Stimulated activated naive CD8-positive, alpha-beta T cell treated with anti-CD3 and anti-CD28 coated beads, Interleukin-15, Interleukin-2, amounts not matched to agents 100 ng/mL and 50 ng/mL, for 24 hours (primary cell): ENCODE results near the gene RNF31.

Experiments used
- H3K27ac Mint-ChIP-seq: one replicate; pipeline ENCODE4 v1.8.0; 2021; ENCODE audit warnings: mild to moderate bottlenecking, mixed read lengths
- H3K27me3 Mint-ChIP-seq: one replicate; pipeline ENCODE4 v1.8.0; 2021; ENCODE audit warnings: mixed read lengths
- H3K36me3 Mint-ChIP-seq: one replicate; pipeline ENCODE4 v1.8.0; 2021; ENCODE audit warnings: low read depth, mixed read lengths
- H3K4me1 Mint-ChIP-seq: one replicate; pipeline ENCODE4 v1.8.0; 2021; ENCODE audit warnings: low read depth, mixed read lengths
- H3K4me3 Mint-ChIP-seq: one replicate; pipeline ENCODE4 v1.8.0; 2021; ENCODE audit warnings: mild to moderate bottlenecking, mixed read lengths
- H3K9me3 Mint-ChIP-seq: one replicate; pipeline ENCODE4 v1.8.0; 2021; ENCODE audit warnings: mixed read lengths

RNF31 gene

DNA sequence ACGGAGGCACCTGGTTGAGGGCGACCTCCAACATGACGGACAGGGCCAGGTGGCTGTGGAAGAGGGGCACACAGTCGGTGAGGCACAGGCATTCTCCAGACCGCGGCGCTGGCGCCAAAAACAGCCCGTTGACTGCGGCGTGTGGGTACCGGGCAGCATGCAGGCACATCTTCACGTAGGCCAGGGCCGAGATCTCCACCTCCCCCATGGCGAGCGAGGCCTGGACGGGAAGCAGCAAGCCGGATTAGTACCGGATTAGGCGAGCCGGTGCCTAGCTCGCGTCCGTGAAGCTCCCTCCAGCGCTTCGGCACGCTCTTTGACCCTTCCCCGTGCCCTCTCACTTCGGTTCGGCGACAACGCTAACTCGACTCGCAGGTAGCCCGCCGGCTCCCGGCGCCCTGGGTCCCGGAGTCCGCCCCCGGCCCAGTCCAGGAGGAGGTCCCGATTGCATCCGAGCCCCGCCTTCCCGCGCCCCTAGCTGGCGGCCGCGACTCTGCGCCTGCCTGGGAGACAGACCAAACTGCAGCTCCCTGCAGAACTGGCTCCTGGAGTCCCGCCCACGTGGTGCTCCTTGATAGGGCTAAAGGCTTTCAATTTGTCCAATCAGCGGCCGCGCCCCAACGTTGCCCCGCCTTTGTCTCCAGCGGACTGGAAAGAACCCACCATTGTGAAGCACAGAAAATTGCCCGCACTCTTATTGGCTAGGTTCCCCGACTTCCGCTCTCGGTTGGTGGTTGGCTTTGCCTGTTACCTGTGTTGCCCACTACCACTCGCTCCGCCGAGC is 6.0 kb upstream of the RNF31 start, which contains the start of gene EMC9:
EMC9 (minus strand) TSS at position 495 of the 784 bp plus-strand sequence; CDS start at position 208, 287 bp downstream.
- H3K27me3 Mint-ChIP-seq: no peaks in the 10 kb centered on the region
- H3K4me1 Mint-ChIP-seq: peaks cover 77% of the 10 kb centered on the region

DNA sequence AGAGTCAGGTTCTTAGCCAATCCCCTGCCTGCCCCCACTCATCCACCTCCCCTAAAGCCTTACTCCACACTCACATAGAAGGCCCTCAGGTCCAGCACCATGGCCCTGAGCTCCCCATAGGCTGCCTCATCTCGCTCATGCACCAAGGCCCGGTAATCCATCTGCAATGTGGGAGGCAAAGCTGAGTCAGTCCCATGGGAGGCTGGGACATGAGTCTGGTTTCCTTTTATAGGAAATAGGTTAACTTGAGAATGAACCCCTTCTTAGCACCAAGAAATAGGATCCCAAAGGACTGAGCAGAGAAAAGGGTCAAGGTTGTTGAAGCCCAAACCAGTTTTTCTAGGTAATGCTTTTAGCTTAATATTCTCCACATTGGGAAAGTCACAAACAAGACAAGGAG is 3.8 kb upstream of the RNF31 start:
- peaks cover 62% of the 10 kb centered on the region for H3K4me1 Mint-ChIP-seq
- H3K36me3 Mint-ChIP-seq: peaks cover 63% of the 10 kb centered on the region
- peak overlapping the region; percentile 53 for H3K4me3 Mint-ChIP-seq
- H3K27me3 Mint-ChIP-seq: no peaks in the 10 kb centered on the region
- H3K9me3 Mint-ChIP-seq: no peaks in the 10 kb centered on the region
- H3K27ac Mint-ChIP-seq: peak overlapping the region; percentile 62

More for the DNA sequence above, 6.0 kb upstream of the RNF31 start, which contains the start of gene EMC9:
- Mint-ChIP-seq H3K27ac (peak within 1 kb of the TSS; percentile 92), H3K36me3 (peaks cover 81% of the 10 kb centered on the region), H3K4me3 (peak within 1 kb of the TSS; percentile 98), H3K9me3 (no peaks in the 10 kb centered on the region)

DNA sequence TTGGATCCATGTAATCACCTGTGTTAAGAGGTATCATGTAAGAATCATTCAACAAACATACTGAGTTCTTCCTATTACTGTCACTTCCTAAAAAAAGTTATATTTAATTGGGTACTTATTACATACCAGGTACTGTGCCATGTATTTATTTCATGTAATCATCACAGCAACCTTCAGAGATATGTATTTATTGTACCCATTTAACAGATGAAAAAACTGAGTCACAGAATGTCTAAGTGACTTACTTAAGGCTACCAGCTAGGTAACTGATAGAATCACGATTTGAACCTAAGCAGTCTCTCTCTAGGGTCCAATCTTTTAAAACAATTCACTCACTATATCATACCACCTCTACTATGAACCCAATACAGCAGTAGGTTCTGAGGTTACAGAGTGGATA is 2.8 kb upstream of the RNF31 start:
- no peaks in the 10 kb centered on the region for H3K27me3 Mint-ChIP-seq
- no peaks in the 10 kb centered on the region for H3K9me3 Mint-ChIP-seq
- H3K36me3 Mint-ChIP-seq: peaks cover 63% of the 10 kb centered on the region
- H3K4me3 Mint-ChIP-seq: peak overlapping the region; percentile 99
- H3K4me1 Mint-ChIP-seq: peaks cover 62% of the 10 kb centered on the region
- peak overlapping the region; percentile 98 for H3K27ac Mint-ChIP-seq

DNA sequence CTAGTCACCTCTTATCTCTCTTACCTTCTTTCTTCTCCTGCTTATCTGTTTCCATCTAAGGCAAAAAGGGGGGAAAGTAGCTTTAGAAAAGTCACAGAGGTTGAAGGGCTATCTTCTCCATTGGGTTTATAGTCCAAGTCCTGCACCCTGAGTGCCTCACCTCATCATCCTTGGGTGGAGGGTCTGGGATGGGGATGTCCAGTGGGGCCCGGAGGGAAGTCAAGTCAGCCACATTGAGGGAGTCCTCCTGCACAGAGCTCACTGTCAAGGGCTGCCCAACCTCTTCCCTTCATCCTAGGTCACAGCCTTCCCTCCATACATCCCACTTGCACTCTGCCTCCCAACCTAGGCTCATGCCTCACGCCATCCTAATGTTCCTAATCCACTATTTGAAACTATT is 2.1 kb upstream of the RNF31 start:
- Mint-ChIP-seq H3K27me3 (no peaks in the 10 kb centered on the region), H3K4me3 (peak overlapping the region; percentile 99), H3K36me3 (peaks cover 63% of the 10 kb centered on the region), H3K27ac (peak overlapping the region; percentile 98), H3K9me3 (no peaks in the 10 kb centered on the region), H3K4me1 (peaks cover 61% of the 10 kb centered on the region)

DNA sequence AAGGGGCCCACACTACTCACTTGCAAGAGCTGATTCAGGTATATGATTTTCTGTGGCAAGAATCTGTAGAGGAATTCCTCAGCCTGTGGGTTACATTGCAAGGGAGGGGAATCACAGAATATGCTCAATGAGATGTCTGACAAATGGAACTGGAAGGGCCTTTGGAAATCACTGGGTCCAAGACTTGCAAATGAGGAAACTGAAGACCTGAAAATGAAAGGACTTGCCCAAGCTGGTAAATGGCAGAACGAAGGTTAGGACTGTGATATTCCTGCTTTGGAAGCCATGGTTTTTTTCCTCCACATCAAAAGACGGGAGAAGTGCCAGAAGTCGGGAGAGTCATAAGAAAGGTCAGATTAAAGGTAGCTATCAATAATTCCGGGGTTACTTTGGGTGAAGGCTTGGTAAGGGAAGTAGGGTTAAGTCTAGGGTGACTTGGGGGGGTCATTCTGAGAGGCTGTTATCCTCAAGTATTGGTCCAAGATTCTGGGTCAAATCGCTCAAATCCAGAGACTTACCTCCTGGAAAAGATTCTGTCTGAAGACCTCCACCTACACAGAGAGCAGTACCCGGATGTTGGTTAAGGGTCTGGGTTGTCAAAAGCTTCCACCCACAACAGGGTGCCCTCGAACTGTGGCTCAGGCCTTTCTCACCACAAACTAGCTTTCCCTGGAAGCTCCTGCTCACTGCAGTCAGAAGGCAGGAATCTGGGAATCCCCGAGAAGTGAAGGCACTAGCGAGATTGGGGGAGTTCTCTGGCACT is 1.4 kb upstream of the RNF31 start:
- no peaks in the 10 kb centered on the region for H3K27me3 Mint-ChIP-seq
- peak overlapping the region; percentile 99 for H3K4me3 Mint-ChIP-seq

DNA sequence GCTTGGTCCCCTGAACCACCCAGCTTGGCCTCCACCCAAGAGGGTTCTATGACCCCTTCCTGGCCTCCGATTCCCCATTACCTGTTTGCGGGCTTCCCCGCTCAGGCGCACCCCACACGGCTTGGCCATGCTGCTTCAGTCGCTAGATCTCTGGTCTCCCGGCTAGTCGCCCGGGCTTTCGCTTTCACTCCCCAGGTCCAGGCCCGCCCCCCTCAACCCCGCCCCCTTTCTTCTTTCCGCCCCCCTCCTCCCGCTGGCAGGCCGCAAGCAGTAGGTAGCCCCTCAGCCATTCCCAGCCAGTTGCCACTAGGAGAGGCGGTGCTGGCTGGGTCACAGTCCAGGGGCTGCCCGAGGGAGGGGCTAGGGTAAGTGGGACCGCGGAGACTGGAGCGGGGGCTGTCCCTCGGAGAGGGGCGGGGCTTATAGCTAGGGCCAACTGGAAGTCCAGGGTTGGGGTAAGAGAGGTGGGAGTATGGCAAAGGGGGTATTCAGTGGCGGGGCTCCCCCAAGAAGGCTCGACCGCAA is 783 bp upstream of the RNF31 start, which contains the start of gene PSME2:
PSME2 (minus strand) TSS at position 158 of the 525 bp plus-strand sequence; CDS start at position 129, 29 bp downstream.
- Mint-ChIP-seq H3K27ac (peak within 1 kb of the TSS; percentile 98), H3K27me3 (no peaks in the 10 kb centered on the region), H3K36me3 (peaks cover 69% of the 10 kb centered on the region), H3K4me1 (peaks cover 68% of the 10 kb centered on the region), H3K4me3 (peak within 1 kb of the TSS; percentile 99), H3K9me3 (no peaks in the 10 kb centered on the region)

More for the DNA sequence above, 1.4 kb upstream of the RNF31 start:
- Mint-ChIP-seq H3K27ac (peak overlapping the region; percentile 98), H3K9me3 (no peaks in the 10 kb centered on the region), H3K4me1 (peaks cover 68% of the 10 kb centered on the region), H3K36me3 (peaks cover 64% of the 10 kb centered on the region)

DNA sequence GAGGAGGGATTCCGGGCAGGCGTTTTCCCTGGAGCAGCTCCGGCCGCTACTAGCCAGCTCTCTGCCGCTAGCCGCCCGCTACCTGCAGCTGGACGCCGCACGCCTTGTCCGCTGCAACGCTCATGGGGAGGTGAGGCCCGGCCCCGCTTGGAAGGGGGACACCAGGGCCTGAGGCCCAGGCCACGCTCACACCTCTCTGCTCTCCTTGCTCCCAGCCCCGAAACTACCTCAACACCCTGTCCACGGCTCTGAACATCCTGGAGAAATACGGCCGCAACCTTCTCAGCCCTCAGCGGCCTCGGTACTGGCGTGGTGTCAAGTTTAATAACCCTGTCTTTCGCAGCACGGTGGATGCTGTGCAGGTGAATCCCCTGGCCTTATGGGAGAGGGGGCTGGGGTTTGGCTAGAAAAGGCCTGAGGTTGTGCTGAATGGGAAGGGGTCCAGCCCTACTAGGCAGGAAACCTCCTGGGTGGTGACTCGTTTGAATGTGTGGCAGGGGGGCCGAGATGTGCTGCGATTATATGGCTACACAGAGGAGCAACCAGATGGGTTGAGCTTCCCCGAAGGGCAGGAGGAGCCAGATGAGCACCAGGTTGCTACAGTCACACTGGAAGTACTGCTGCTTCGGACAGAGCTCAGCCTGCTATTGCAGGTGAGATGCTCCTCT is 597 bp downstream of the RNF31 start:
- Mint-ChIP-seq H3K9me3 (no peaks in the 10 kb centered on the region), H3K27me3 (no peaks in the 10 kb centered on the region), H3K4me1 (peaks cover 58% of the 10 kb centered on the region), H3K27ac (peak overlapping the region; percentile 85), H3K4me3 (peak overlapping the region; percentile 99), H3K36me3 (peaks cover 69% of the 10 kb centered on the region)

DNA sequence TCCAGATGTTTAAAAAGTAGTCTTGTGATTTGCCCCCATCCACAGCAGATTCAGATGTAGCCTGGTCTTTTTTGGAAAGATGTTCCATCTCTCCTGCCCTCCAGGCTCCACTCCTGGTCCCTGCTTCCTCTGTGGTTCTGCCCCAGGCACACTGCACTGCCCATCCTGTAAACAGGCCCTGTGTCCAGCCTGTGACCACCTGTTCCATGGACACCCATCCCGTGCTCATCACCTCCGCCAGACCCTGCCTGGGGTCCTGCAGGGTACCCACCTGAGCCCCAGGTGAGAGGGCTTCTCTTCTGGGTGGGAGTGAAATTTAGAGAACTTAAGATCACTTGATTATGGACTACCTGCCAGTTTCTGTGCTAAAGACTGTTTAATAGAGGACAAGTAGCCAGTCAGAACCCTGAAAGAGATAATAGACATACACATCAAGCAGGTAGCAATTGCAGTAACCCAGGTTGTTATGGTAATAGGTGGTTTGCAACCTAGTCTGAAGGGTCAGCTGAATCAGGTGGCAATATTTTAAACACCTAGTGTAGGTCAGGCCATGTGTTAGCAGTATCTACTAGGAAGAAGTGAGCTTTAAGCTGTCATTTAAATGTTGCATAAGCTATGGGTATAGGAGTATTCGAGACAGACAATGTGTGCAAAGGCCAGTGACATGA is 2.1 kb downstream of the RNF31 start:
- Mint-ChIP-seq H3K9me3 (no peaks in the 10 kb centered on the region), H3K27me3 (no peaks in the 10 kb centered on the region), H3K4me1 (peaks cover 45% of the 10 kb centered on the region), H3K36me3 (peaks cover 58% of the 10 kb centered on the region), H3K4me3 (peak overlapping the region; percentile 99), H3K27ac (peak overlapping the region; percentile 4)

DNA sequence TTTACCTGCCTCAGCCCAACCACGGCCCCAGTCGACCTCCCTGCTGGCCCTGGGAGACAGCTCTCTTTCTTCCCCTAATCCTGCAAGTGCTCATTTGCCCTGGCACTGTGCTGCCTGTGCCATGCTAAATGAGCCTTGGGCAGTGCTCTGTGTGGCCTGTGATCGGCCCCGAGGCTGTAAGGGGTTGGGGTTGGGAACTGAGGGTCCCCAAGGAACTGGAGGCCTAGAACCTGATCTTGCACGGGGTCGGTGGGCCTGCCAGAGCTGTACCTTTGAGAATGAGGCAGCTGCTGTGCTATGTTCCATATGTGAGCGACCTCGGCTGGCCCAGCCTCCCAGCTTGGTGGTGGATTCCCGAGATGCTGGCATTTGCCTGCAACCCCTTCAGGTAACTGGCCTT is 2.8 kb downstream of the RNF31 start:
- peaks cover 57% of the 10 kb centered on the region for H3K36me3 Mint-ChIP-seq
- no peaks in the 10 kb centered on the region for H3K27me3 Mint-ChIP-seq
- H3K4me1 Mint-ChIP-seq: peaks cover 39% of the 10 kb centered on the region
- no peak overlapping the region for H3K4me3 Mint-ChIP-seq
- H3K9me3 Mint-ChIP-seq: no peaks in the 10 kb centered on the region
- H3K27ac Mint-ChIP-seq: no peak overlapping the region

DNA sequence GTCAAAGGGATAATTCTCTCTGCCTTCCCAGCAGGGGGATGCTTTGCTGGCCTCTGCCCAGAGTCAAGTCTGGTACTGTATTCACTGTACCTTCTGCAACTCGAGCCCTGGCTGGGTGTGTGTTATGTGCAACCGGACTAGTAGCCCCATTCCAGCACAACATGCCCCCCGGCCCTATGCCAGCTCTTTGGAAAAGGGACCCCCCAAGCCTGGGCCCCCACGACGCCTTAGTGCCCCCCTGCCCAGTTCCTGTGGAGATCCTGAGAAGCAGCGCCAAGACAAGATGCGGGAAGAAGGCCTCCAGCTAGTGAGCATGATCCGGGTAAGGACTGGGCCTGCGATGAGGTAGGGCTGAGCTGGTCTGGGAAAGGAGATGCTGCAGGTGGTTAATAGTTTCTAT is 3.3 kb downstream of the RNF31 start:
- Mint-ChIP-seq H3K36me3 (peaks cover 55% of the 10 kb centered on the region), H3K4me3 (no peak overlapping the region)

DNA sequence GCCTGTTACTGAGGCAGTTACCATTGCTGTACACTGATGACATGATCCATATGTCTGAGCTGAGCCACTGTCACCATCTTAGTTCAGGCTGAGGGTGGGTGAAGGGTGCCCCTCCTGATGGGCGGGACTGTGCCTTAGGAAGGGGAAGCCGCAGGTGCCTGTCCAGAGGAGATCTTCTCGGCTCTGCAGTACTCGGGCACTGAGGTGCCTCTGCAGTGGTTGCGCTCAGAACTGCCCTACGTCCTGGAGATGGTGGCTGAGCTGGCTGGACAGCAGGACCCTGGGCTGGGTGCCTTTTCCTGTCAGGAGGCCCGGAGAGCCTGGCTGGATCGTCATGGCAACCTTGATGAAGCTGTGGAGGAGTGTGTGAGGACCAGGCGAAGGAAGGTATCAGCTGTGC is 3.7 kb downstream of the RNF31 start:
- Mint-ChIP-seq H3K4me1 (peaks cover 30% of the 10 kb centered on the region), H3K27me3 (no peaks in the 10 kb centered on the region), H3K4me3 (no peak overlapping the region), H3K27ac (no peak overlapping the region), H3K36me3 (peaks cover 55% of the 10 kb centered on the region), H3K9me3 (no peaks in the 10 kb centered on the region)

More for the DNA sequence above, 3.3 kb downstream of the RNF31 start:
- H3K9me3 Mint-ChIP-seq: no peaks in the 10 kb centered on the region
- no peaks in the 10 kb centered on the region for H3K27me3 Mint-ChIP-seq
- H3K27ac Mint-ChIP-seq: no peak overlapping the region
- peaks cover 34% of the 10 kb centered on the region for H3K4me1 Mint-ChIP-seq

DNA sequence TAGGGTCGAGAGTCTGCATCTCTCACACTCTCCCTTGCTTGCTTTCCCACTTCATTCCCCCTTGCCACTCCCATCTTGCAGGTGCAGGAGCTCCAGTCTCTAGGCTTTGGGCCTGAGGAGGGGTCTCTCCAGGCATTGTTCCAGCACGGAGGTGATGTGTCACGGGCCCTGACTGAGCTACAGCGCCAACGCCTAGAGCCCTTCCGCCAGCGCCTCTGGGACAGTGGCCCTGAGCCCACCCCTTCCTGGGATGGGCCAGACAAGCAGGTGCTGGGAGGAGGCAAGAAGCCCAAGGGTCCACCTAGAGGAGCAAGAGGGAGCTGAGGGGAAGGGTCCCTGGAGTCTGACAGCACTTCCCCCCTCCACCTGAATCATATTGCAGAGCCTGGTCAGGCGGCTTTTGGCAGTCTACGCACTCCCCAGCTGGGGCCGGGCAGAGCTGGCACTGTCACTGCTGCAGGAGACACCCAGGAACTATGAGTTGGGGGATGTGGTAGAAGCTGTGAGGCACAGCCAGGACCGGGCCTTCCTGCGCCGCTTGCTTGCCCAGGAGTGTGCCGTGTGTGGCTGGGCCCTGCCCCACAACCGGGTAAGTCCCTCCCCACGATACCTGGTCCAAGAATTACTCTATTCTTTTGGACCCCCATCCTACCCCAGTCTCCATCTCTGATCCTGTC is 4.2 kb downstream of the RNF31 start:
- Mint-ChIP-seq H3K27ac (no peak overlapping the region), H3K36me3 (peaks cover 52% of the 10 kb centered on the region), H3K4me1 (peaks cover 29% of the 10 kb centered on the region), H3K4me3 (no peak overlapping the region), H3K9me3 (no peaks in the 10 kb centered on the region), H3K27me3 (no peaks in the 10 kb centered on the region)

DNA sequence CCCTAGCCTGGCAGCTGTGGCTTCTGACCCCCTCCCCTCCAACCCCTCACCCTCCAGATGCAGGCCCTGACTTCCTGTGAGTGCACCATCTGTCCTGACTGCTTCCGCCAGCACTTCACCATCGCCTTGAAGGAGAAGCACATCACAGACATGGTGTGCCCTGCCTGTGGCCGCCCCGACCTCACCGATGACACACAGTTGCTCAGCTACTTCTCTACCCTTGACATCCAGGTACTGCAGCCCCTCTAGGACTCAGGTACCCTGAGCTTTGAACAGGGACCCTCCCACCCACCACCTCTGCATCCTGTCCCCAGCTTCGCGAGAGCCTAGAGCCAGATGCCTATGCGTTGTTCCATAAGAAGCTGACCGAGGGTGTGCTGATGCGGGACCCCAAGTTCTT is 7.8 kb downstream of the RNF31 start:
- Mint-ChIP-seq H3K9me3 (no peaks in the 10 kb centered on the region), H3K36me3 (peaks cover 63% of the 10 kb centered on the region), H3K4me3 (no peak overlapping the region), H3K4me1 (peaks cover 13% of the 10 kb centered on the region), H3K27me3 (no peaks in the 10 kb centered on the region), H3K27ac (no peak overlapping the region)

DNA sequence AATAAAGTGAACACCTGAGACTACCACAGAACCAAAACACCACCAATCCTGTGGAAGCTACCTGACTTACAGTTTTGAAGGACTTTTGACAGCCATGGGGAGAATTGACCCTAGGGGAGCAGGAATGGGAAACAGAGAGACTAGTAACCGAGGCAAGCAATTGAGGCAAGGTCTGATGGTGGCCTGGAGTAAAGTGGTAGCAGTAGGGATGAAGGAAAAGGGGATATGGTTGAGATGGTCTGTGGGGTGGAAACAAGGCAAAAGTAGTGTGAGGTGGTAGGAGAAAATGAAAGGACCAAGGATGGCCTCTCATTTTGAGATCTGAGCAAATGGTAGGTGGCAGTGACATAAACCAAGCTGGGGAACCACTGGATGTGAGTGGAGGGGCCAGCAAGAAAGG is 9.5 kb downstream of the RNF31 start:
- Mint-ChIP-seq H3K9me3 (no peaks in the 10 kb centered on the region), H3K36me3 (peaks cover 62% of the 10 kb centered on the region), H3K27ac (peak overlapping the region; percentile 69), H3K27me3 (no peaks in the 10 kb centered on the region), H3K4me1 (peaks cover 19% of the 10 kb centered on the region), H3K4me3 (no peak overlapping the region)
